ENCODE results near the gene ETV4.

ETV4 gene
- total RNA-seq = 0 reads per million in 2 donors

- DNase-seq = peak; percentile 76
These were observed at the start of gene ETV4 for GRCh38 chr17:43546319-43547188. Gene ETV4 (minus strand): TSS chr17:43546340. CDS start chr17:43545617, 723 bp downstream.

DNA sequence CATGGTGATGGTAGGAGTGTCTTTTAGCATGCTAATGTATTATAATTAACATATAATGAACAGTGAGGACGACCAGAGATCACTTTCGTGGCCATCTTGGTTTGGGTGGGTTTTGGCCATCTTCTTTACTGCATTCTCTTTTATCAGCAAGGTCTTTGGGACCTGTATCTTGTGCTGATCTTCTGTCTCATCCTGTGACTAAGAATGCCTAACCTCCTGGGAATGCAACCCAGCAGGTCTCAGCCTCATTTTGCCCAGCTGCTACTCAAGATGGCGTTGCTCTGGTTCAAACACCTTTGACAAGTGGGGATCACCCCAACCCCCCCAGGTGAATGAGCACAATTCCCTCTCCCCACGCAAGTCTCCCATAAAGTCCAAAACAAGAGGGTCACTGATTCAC is 49.3 kb upstream of the ETV4 start:
- no peak for DNase-seq

DNA sequence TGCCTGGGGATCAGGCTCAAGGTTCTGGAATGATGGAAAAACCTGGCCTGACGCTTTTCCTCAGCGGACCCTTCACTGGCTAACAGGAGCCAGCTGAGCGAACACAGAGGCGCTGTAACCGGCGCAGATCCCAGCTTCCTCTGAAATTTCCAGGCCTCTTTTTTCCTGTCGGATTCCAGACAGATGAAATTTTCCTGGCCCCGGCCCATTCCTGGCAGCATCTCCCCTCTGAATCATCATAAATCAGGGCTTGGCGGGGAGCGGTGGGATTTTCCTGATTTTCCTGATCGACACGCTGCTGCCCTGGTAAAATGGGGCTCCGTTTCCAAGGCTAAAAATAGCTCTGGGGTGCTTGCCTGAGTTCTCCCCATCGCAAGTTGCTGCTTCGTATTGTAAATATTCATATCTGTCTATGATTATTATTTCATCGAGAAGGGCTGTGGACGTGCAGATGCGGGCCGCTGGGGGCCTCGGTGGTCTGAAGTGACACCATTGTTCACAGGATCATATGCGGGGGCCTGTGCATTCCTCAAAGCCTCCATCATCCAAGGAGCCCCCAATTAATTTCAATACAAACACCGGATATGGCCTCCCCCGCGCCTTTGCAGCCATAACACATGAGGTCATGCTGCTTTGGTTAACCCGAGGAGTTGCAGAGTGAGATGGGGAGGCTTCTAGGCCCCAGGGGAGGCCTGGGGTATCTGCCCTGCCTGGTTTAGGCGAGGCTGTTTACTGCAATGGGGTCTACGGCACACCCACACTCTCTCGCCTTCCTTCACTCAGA is 45.8 kb upstream of the ETV4 start:
- DNase-seq = no peak

GRCh38 chr17:43591001-43591400 is 44.9 kb upstream of the ETV4 start:
- DNase-seq = no peak

- DNase-seq = no peak
These were observed 42.7 kb upstream of the ETV4 start for GRCh38 chr17:43588664-43589435.

GRCh38 chr17:43588121-43588520 is 42.0 kb upstream of the ETV4 start:
- DNase-seq = no peak

- no peak for DNase-seq
These were observed 41.5 kb upstream of the ETV4 start for GRCh38 chr17:43587647-43588046.

GRCh38 chr17:43584666-43585102 is 38.5 kb upstream of the ETV4 start:
- DNase-seq = no peak

DNA sequence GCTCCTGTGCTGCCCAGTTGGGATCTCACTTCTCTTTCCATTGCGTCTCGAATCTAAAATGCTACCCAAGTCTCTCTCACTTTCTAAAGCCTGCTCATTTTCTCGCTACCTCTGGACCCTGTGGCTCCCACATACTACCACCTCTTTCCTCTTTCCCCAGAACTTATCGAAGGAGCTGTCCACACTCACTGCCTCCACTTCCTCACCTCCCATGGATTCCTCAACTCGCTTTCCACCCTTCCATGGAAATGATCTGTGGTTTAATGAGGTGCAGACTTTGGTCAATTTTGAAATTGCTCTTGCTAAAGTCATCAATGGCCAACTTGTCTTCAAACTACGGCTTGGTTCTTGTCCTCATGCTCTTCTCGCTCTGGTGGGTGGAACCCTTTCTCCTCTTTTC is 37.2 kb upstream of the ETV4 start:
- no peak for DNase-seq

DNA sequence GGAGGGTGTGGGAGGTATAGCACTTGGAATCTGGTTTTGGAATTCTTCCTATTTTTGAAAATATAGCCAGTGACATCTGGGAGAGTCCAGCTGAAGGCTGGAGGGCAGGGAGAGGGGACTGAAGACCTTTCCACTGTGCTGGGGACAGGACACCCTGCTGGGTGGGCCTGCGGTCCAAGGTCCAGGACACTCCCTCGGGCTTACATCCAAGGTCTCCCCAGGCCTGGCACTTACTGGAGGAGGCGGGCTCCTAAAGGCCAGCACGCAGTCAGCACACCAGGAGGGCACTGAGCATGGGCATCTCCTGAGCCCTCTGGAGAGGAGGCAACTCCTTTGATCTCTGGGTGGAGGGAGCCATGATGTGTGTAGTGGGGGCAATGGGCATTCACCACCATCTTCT is 35.5 kb upstream of the ETV4 start:
- DNase-seq = no peak

- DNase-seq = no peak
These were observed 35.0 kb upstream of the ETV4 start for GRCh38 chr17:43581130-43581529.

- no peak for DNase-seq
These were observed 33.5 kb upstream of the ETV4 start for GRCh38 chr17:43579566-43580140.

- no peak for DNase-seq
These were observed 32.8 kb upstream of the ETV4 start for GRCh38 chr17:43578699-43579565.

DNA sequence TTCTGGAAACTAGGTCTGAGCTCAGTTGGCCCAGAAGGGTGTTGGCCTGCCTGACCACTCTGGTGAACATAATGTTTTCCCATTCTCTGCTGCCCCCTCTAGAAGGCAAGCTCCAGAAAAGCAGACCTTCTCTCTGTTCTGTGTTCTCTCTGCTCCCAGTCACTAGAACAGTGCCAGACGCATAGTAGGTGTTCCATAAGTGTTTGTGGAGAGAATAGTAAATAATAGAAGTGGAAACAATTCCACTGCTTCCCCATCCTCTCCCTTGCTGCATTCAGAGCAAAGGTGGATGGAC is 32.2 kb upstream of the ETV4 start:
- no peak for DNase-seq

GRCh38 chr17:43577664-43578403 is 31.7 kb upstream of the ETV4 start:
- no peak for DNase-seq

- DNase-seq = no peak
These were observed 30.6 kb upstream of the ETV4 start for GRCh38 chr17:43576563-43577229.

GRCh38 chr17:43574896-43575525 is 28.9 kb upstream of the ETV4 start:
- no peak for DNase-seq

DNA sequence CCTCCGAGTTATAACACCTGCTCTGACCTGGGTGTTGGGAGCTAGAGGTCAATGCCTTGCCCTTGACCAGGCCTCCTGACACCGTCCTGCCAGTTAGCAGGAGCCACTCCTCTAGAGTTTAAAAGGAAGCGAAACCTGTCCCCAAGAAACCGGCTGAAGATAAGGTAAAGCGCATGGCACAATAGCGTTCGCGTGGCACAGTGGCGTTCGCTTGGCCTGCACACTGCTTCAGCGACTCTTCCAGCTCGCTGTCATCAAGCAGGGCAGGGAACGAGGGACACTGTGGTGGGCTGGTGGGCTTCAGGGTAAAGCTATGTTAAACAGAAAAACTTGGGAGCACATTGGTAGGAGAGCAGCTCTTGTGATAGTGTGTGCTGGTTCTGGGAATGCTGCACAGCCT is 28.2 kb upstream of the ETV4 start:
- DNase-seq = no peak

GRCh38 chr17:43573579-43574321 is 27.6 kb upstream of the ETV4 start:
- no peak for DNase-seq
